Osteoblast (primary cell): ENCODE data around the gene USP37. TPM values are rescaled to one million over a fixed set of nuclear protein-coding genes. Genes with fewer than 3 reads are reported as not detected.
"Not testable (repeated sequence)": the region's sequence is repeated elsewhere in the genome, so short reads cannot be mapped to it uniquely, and the experiment has no call there.

Source experiments
- DNase-seq: peaks from one replicate; pipeline ENCODE4 v3.0.0; 2011; ENCODE audit warnings: low spot score, mixed read lengths; ENCODE audit not compliant: insufficient read length; ENCODE audit errors: missing footprints
- H2AFZ ChIP-seq: 2 replicates; pipeline ENCODE4 v1.6.0; 2011; ENCODE audit warnings: mild to moderate bottlenecking, low read length
- H3K27ac ChIP-seq: 2 replicates; pipeline ENCODE4 v1.5.1; 2011; ENCODE audit warnings: mild to moderate bottlenecking, low read depth, low read length, moderate library complexity
- H3K27me3 ChIP-seq: 2 replicates; pipeline ENCODE4 v1.6.0; 2012; ENCODE audit warnings: mild to moderate bottlenecking, control low read depth, inconsistent platforms, low read length, moderate library complexity; ENCODE audit not compliant: insufficient read depth
- H3K36me3 ChIP-seq: 2 replicates; pipeline ENCODE4 v1.5.1; 2011; ENCODE audit warnings: mild to moderate bottlenecking, low read length, control low read depth, moderate library complexity; ENCODE audit not compliant: insufficient read depth
- H3K4me1 ChIP-seq: 2 replicates; pipeline ENCODE4 v1.5.1; 2011; ENCODE audit warnings: mild to moderate bottlenecking, low read length, control low read depth, moderate library complexity; ENCODE audit not compliant: insufficient read depth
- H3K4me2 ChIP-seq: 2 replicates; pipeline ENCODE4 v1.6.0; 2011; ENCODE audit warnings: mild to moderate bottlenecking, low read length; ENCODE audit not compliant: insufficient read depth
- H3K4me3 ChIP-seq: fragments of 200-600 bp; sonication (generic); 3 replicates; pipeline ENCODE4 v1.5.1; 2012; ENCODE audit warnings: mild to moderate bottlenecking, low read length, inconsistent platforms; ENCODE audit not compliant: insufficient read depth
- H3K79me2 ChIP-seq: 2 replicates; pipeline ENCODE4 v1.6.0; 2012; ENCODE audit warnings: mild to moderate bottlenecking, low read length, control low read depth, inconsistent platforms; ENCODE audit not compliant: insufficient read depth
- H3K9me3 ChIP-seq: 2 replicates; pipeline ENCODE4 v1.5.1; 2011; ENCODE audit warnings: low read depth, low read length, control low read depth
- H4K20me1 ChIP-seq: 2 replicates; pipeline ENCODE4 v1.6.0; 2012; ENCODE audit warnings: mild to moderate bottlenecking, low read length, control low read depth; ENCODE audit not compliant: insufficient read depth
- total RNA-seq: library from RNA; depleted of rRNA; stranded (reverse); fragments of >200 nt; gene quantifications from 2 replicates; pipeline ENCODE4 v1.2.3, GENCODE V29; 2012
- TF ChIP-seq, protein P1 (sequence below): IDR thresholded peaks from 2 replicates; pipeline ENCODE4 v1.5.1; 2011; ENCODE audit warnings: mild to moderate bottlenecking, low read depth, low read length, moderate library complexity; ENCODE audit errors: extremely low read depth

Gene USP37
- total RNA-seq, 1 donor: 15.2 TPM

DNA sequence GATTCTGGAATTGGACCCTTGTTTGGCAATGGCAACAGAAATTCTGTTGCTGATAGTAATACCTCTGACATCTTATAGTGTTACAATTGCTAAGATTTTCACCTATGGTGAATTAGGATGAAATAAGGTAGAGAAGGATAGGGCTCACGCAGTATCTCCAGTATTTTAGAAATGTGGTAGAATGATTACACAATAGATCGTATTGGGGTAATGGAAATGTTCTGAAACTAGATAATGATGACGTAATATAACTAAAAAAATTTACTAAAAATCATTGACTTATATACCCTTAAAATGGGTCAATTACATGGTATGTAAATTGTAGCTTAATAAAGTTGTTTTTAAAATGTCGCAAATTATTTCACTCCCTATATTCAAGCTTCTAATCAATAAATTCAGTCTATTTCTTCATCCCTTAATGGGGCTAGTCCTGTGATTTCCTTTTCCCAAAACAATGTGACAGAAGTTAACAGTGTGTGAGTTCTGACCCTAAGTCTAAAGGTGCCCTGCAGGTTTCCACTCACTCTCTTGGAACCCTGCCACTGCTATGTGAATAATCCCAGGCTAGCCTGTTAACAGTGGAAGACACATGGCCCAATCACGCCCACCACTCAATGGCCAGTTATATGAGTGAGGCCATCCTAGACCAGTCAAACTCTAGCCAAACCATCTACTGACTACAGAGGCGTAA lies 31.2 kb downstream of the USP37 start:
- Histone ChIP-seq H3K4me2 (no peak overlapping the region), H3K79me2 (no peaks in the 10 kb centered on the region), H4K20me1 (no peaks in the 10 kb centered on the region), H2AFZ (no peak overlapping the region), H3K27ac (no peak overlapping the region), H3K4me1 (no peaks in the 10 kb centered on the region), H3K9me3 (no peaks in the 10 kb centered on the region), H3K27me3 (no peaks in the 10 kb centered on the region), H3K4me3 (no peak overlapping the region), H3K36me3 (peaks cover 17% of the 10 kb centered on the region)
- DNase-seq: no peak
- TF ChIP-seq, protein P1, sequence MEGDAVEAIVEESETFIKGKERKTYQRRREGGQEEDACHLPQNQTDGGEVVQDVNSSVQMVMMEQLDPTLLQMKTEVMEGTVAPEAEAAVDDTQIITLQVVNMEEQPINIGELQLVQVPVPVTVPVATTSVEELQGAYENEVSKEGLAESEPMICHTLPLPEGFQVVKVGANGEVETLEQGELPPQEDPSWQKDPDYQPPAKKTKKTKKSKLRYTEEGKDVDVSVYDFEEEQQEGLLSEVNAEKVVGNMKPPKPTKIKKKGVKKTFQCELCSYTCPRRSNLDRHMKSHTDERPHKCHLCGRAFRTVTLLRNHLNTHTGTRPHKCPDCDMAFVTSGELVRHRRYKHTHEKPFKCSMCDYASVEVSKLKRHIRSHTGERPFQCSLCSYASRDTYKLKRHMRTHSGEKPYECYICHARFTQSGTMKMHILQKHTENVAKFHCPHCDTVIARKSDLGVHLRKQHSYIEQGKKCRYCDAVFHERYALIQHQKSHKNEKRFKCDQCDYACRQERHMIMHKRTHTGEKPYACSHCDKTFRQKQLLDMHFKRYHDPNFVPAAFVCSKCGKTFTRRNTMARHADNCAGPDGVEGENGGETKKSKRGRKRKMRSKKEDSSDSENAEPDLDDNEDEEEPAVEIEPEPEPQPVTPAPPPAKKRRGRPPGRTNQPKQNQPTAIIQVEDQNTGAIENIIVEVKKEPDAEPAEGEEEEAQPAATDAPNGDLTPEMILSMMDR: no peak

DNA sequence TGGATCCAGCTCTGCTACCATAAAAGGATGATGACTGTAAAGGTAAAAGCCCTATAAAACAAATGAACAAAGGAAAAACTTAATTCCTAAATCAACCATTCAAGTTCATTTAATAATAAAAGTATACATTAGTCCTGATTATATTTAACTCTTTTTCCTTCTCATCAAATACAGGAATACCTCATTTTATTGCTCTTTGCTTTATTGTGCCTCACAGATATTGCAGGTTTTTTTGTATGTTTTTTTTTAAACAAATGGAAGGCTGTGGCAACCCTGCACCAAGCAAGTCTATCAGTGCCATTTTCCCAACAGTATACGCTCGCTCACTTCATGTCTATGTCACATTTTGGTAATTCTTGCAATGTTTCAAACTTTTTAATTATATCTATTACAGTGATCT lies 38.2 kb downstream of the USP37 start:
- Histone ChIP-seq H3K4me1 (no peaks in the 10 kb centered on the region), H2AFZ (no peak overlapping the region), H3K4me3 (no peak overlapping the region), H3K36me3 (peaks cover 38% of the 10 kb centered on the region), H3K9me3 (no peaks in the 10 kb centered on the region), H3K4me2 (no peak overlapping the region), H3K27me3 (no peaks in the 10 kb centered on the region), H3K27ac (no peak overlapping the region), H3K79me2 (no peaks in the 10 kb centered on the region), H4K20me1 (no peaks in the 10 kb centered on the region)
- TF ChIP-seq, protein P1: no peak
- DNase-seq: no peak

DNA sequence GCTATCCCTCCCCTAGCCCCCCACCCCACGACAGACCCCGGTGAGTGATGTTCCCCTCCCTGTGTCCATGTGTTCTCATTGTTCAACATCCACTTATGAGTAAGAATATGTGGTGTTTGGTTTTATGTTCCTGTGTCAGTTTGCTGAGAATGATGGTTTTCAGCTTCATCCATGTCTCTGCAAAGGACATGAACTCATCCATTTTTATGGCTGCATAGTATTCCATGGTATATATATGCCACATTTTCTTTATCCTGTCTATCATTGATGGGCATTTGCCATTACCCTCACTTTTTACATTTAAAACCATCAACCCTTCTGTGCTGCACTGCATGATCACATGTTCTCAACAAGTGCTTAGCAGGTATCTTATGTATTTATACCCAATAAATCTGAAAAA lies 39.7 kb downstream of the USP37 start:
- H3K36me3 ChIP-seq: peaks cover 35% of the 10 kb centered on the region
- H4K20me1 ChIP-seq, DNase-seq, H2AFZ ChIP-seq, H3K4me1 ChIP-seq, H3K27me3 ChIP-seq, H3K4me3 ChIP-seq, H3K4me2 ChIP-seq, H3K9me3 ChIP-seq, H3K79me2 ChIP-seq, H3K27ac ChIP-seq: not testable (repeated sequence)

DNA sequence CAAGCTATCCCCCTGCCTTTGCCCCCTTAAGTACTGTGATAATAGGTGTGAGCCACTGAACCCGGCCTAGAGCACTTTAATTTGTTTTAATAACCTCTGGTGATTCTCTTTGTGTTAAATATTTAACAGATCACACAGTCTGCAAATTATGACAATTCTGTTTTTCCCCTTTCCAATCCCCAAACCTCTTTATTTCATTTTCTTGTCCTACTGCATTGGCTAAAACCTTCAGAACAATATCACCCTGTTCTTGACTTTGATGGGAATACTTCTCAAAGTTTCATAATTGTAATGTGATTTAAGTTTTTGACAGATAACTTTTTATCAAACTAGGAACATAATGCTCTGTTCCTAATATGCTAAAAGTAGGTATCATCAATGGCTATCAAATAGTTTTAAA lies 44.5 kb downstream of the USP37 start:
- H4K20me1 ChIP-seq: no peaks in the 10 kb centered on the region
- no peak overlapping the region for H2AFZ ChIP-seq
- H3K4me1 ChIP-seq: no peaks in the 10 kb centered on the region
- no peak overlapping the region for H3K27ac ChIP-seq
- TF ChIP-seq, protein P1: no peak
- peaks cover 13% of the 10 kb centered on the region for H3K36me3 ChIP-seq
- H3K27me3 ChIP-seq: no peaks in the 10 kb centered on the region
- H3K4me3 ChIP-seq: no peak overlapping the region
- H3K9me3 ChIP-seq: no peaks in the 10 kb centered on the region
- H3K4me2 ChIP-seq: no peak overlapping the region
- no peaks in the 10 kb centered on the region for H3K79me2 ChIP-seq
- DNase-seq: no peak
